ENCODE results near the gene ODAD4.

The ODAD4 gene

GRCh38 chr17:41906465-41907184 lies 23.8 kb upstream of the ODAD4 start:
- no peaks in the 10 kb centered on the region for H3K9me3 ChIP-seq (ENCODE audit: control extremely low read depth in 1 of 5, control insufficient read depth in 4 of 5, insufficient read depth in 2 of 5, low read depth in 1 of 5, low read length in 4 of 5)
- 98% methylated on average over 13 of the region's 15 CpGs for WGBS (ENCODE audit: insufficient coverage)
- DNase-seq: no peak
- no peaks in the 10 kb centered on the region for H3K27me3 ChIP-seq (replicated peaks in 2 of 5; ENCODE audit: control insufficient read depth in 4 of 5, insufficient read depth in 5 of 5, low read length in 4 of 5)
- H3K27ac ChIP-seq (ENCODE audit: insufficient read depth in 1 of 2, low read depth in 1 of 2, low read length in 2 of 2, poor library complexity in 1 of 2, severe bottlenecking in 2 of 2): no peak overlapping the region
- POLR2A ChIA-PET: no interaction called here
- H3K36me3 ChIP-seq (ENCODE audit: control insufficient read depth in 4 of 4, insufficient read depth in 4 of 4, low read length in 3 of 4): peaks cover 32 to 93% (median 73%) of the 10 kb centered on the region in 4 experiments
- H3K4me1 ChIP-seq (ENCODE audit: control extremely low read depth in 1 of 4, control insufficient read depth in 4 of 4, insufficient read depth in 4 of 4, low read length in 3 of 4): no peaks in the 10 kb centered on the region
- H3K4me3 ChIP-seq (ENCODE audit: control insufficient read depth in 1 of 7, extremely low read depth in 1 of 7, insufficient read depth in 4 of 7, low read depth in 2 of 7, low read length in 6 of 7): no peak overlapping the region
- CTCF ChIA-PET: no interaction called here

DNA sequence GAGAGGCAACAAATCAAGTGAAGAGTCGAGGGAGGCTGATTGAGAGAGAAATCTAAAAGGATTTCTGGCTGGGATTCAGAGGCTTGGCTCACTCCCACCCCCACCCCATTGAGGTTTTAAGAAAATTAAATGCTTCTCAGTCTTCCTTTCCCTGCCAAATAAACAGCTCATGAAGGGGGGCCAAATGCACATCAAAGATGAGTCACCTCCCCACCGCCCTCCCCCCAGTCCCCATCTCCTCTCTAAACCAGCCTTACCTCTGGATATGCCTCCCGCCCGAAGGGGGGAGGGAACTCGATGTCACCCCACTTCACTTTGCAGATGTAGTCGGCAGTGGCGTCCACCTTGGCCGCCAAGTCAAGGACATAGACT lies 23.2 kb upstream of the ODAD4 start:
- DNase-seq: no peak
- POLR2A ChIA-PET: no interaction called here

GRCh38 chr17:41907633-41908539 lies 22.5 kb upstream of the ODAD4 start:
- CTCF ChIA-PET: interaction anchor here (1.4 kb wide), 1 partner anchor 11 kb away, joined by 3 read pairs; the partner anchor contains the start of gene ACLY

More for the DNA sequence above, 23.2 kb upstream of the ODAD4 start:
- Histone ChIP-seq H3K36me3 (ENCODE audit: control insufficient read depth in 4 of 4, insufficient read depth in 4 of 4, low read length in 3 of 4) (peaks cover 32 to 93% (median 74%) of the 10 kb centered on the region in 4 experiments), H3K27ac (ENCODE audit: insufficient read depth in 1 of 2, low read depth in 1 of 2, low read length in 2 of 2, poor library complexity in 1 of 2, severe bottlenecking in 2 of 2) (no peak overlapping the region), H3K4me3 (ENCODE audit: control insufficient read depth in 1 of 7, extremely low read depth in 1 of 7, insufficient read depth in 4 of 7, low read depth in 2 of 7, low read length in 6 of 7) (no peak overlapping the region), H3K4me1 (ENCODE audit: control extremely low read depth in 1 of 4, control insufficient read depth in 4 of 4, insufficient read depth in 4 of 4, low read length in 3 of 4) (no peaks in the 10 kb centered on the region), H3K9me3 (ENCODE audit: control extremely low read depth in 1 of 5, control insufficient read depth in 4 of 5, insufficient read depth in 2 of 5, low read depth in 1 of 5, low read length in 4 of 5) (no peaks in the 10 kb centered on the region), H3K27me3 (replicated peaks in 2 of 5; ENCODE audit: control insufficient read depth in 4 of 5, insufficient read depth in 5 of 5, low read length in 4 of 5) (no peaks in the 10 kb centered on the region)
- CTCF ChIA-PET: no interaction called here
- 95% methylated on average over 4 of the region's 8 CpGs for WGBS (ENCODE audit: insufficient coverage)

DNA sequence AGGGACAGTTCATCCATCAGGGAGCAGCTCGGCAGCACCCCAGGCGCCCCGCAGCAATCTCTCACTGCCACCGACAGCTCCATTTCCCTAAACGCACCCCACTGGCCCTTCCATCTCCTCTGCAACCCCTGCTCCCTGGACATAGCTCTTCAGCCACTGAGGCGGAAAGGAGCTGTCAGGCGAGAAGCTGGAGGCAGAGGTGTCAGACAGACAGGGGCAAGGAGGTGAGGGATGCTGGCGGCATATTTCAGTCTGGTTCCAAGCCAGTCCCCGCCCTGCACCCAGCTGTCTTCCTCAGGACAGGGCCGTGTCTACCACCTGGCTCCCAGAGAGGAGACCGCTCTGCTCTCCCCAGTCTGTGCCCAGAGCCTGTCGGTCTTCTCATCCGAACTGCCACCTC lies 21.3 kb upstream of the ODAD4 start:
- ChIA-PET CTCF (interaction anchor here (1.4 kb wide), 1 partner anchor 10 kb away, joined by 3 read pairs; the partner anchor contains the start of gene ACLY), POLR2A (no interaction called here)
- no peaks in the 10 kb centered on the region for H3K9me3 ChIP-seq (ENCODE audit: control extremely low read depth in 1 of 5, control insufficient read depth in 4 of 5, insufficient read depth in 2 of 5, low read depth in 1 of 5, low read length in 4 of 5)
- no peak for DNase-seq
- H3K36me3 ChIP-seq (ENCODE audit: control insufficient read depth in 4 of 4, insufficient read depth in 4 of 4, low read length in 3 of 4): peaks cover 30 to 97% (median 81%) of the 10 kb centered on the region in 4 experiments
- H3K4me3 ChIP-seq (ENCODE audit: control insufficient read depth in 1 of 7, extremely low read depth in 1 of 7, insufficient read depth in 4 of 7, low read depth in 2 of 7, low read length in 6 of 7): no peak overlapping the region
- H3K27ac ChIP-seq (ENCODE audit: insufficient read depth in 1 of 2, low read depth in 1 of 2, low read length in 2 of 2, poor library complexity in 1 of 2, severe bottlenecking in 2 of 2): no peak overlapping the region
- no peaks in the 10 kb centered on the region for H3K4me1 ChIP-seq (ENCODE audit: control extremely low read depth in 1 of 4, control insufficient read depth in 4 of 4, insufficient read depth in 4 of 4, low read length in 3 of 4)
- H3K27me3 ChIP-seq (replicated peaks in 2 of 5; ENCODE audit: control insufficient read depth in 4 of 5, insufficient read depth in 5 of 5, low read length in 4 of 5): no peaks in the 10 kb centered on the region
- WGBS (ENCODE audit: insufficient coverage): 98% methylated on average over 11 of the region's 13 CpGs

More at GRCh38 chr17:41907633-41908539, 22.5 kb upstream of the ODAD4 start:
- Histone ChIP-seq H3K4me1 (ENCODE audit: control extremely low read depth in 1 of 4, control insufficient read depth in 4 of 4, insufficient read depth in 4 of 4, low read length in 3 of 4) (no peaks in the 10 kb centered on the region), H3K9me3 (ENCODE audit: control extremely low read depth in 1 of 5, control insufficient read depth in 4 of 5, insufficient read depth in 2 of 5, low read depth in 1 of 5, low read length in 4 of 5) (no peaks in the 10 kb centered on the region), H3K27me3 (replicated peaks in 2 of 5; ENCODE audit: control insufficient read depth in 4 of 5, insufficient read depth in 5 of 5, low read length in 4 of 5) (no peaks in the 10 kb centered on the region), H3K36me3 (ENCODE audit: control insufficient read depth in 4 of 4, insufficient read depth in 4 of 4, low read length in 3 of 4) (peaks cover 32 to 93% (median 78%) of the 10 kb centered on the region in 4 experiments), H3K4me3 (ENCODE audit: control insufficient read depth in 1 of 7, extremely low read depth in 1 of 7, insufficient read depth in 4 of 7, low read depth in 2 of 7, low read length in 6 of 7) (no peak overlapping the region), H3K27ac (ENCODE audit: insufficient read depth in 1 of 2, low read depth in 1 of 2, low read length in 2 of 2, poor library complexity in 1 of 2, severe bottlenecking in 2 of 2) (no peak overlapping the region)
- WGBS (ENCODE audit: insufficient coverage): 96% methylated on average over 13 of the region's 14 CpGs
- DNase-seq: no peak
- POLR2A ChIA-PET: no interaction called here

GRCh38 chr17:41910701-41911391 lies 19.6 kb upstream of the ODAD4 start:
- peaks cover 0 to 8% (median 0%) of the 10 kb centered on the region in 4 experiments for H3K4me1 ChIP-seq (ENCODE audit: control extremely low read depth in 1 of 4, control insufficient read depth in 4 of 4, insufficient read depth in 4 of 4, low read length in 3 of 4)
- no peaks in the 10 kb centered on the region for H3K27me3 ChIP-seq (replicated peaks in 2 of 5; ENCODE audit: control insufficient read depth in 4 of 5, insufficient read depth in 5 of 5, low read length in 4 of 5)
- H3K27ac ChIP-seq (ENCODE audit: insufficient read depth in 1 of 2, low read depth in 1 of 2, low read length in 2 of 2, poor library complexity in 1 of 2, severe bottlenecking in 2 of 2): no peak overlapping the region
- POLR2A ChIA-PET: no interaction called here
- CTCF ChIA-PET: interaction anchor here (1.3 to 1.4 kb wide), 2 partner anchors 12 to 176 kb away, joined by 3 read pairs; partner anchors contain the start of gene HAP1
- no peaks in the 10 kb centered on the region for H3K9me3 ChIP-seq (ENCODE audit: control extremely low read depth in 1 of 5, control insufficient read depth in 4 of 5, insufficient read depth in 2 of 5, low read depth in 1 of 5, low read length in 4 of 5)
- no peak overlapping the region for H3K4me3 ChIP-seq (ENCODE audit: control insufficient read depth in 1 of 7, extremely low read depth in 1 of 7, insufficient read depth in 4 of 7, low read depth in 2 of 7, low read length in 6 of 7)
- WGBS (ENCODE audit: insufficient coverage): 98% methylated on average over 13 of the region's 13 CpGs
- peaks cover 21 to 90% (median 67%) of the 10 kb centered on the region in 4 experiments for H3K36me3 ChIP-seq (ENCODE audit: control insufficient read depth in 4 of 4, insufficient read depth in 4 of 4, low read length in 3 of 4)
- no peak for DNase-seq

GRCh38 chr17:41912925-41913324 lies 17.5 kb upstream of the ODAD4 start:
- 100% methylated on average over 1 of the region's 1 CpG for WGBS (ENCODE audit: insufficient coverage)
- ChIA-PET POLR2A (no interaction called here), CTCF (interaction anchor here (0.5 to 1.5 kb wide), 2 partner anchors 16 to 175 kb away, joined by 3 read pairs; no protein-coding TSS in a partner anchor)
- Histone ChIP-seq H3K27me3 (replicated peaks in 2 of 5; ENCODE audit: control insufficient read depth in 4 of 5, insufficient read depth in 5 of 5, low read length in 4 of 5) (no peaks in the 10 kb centered on the region), H3K4me3 (ENCODE audit: control insufficient read depth in 1 of 7, extremely low read depth in 1 of 7, insufficient read depth in 4 of 7, low read depth in 2 of 7, low read length in 6 of 7) (no peak overlapping the region), H3K9me3 (ENCODE audit: control extremely low read depth in 1 of 5, control insufficient read depth in 4 of 5, insufficient read depth in 2 of 5, low read depth in 1 of 5, low read length in 4 of 5) (no peaks in the 10 kb centered on the region), H3K36me3 (ENCODE audit: control insufficient read depth in 4 of 4, insufficient read depth in 4 of 4, low read length in 3 of 4) (peaks cover 12 to 77% (median 54%) of the 10 kb centered on the region in 4 experiments), H3K4me1 (ENCODE audit: control extremely low read depth in 1 of 4, control insufficient read depth in 4 of 4, insufficient read depth in 4 of 4, low read length in 3 of 4) (peaks cover 5 to 21% (median 9%) of the 10 kb centered on the region in 4 experiments), H3K27ac (ENCODE audit: insufficient read depth in 1 of 2, low read depth in 1 of 2, low read length in 2 of 2, poor library complexity in 1 of 2, severe bottlenecking in 2 of 2) (no peak overlapping the region)
- no peak for DNase-seq
